ENCODE data around the gene SCGB2B2. TPM values are rescaled to one million over a fixed set of nuclear protein-coding genes. Genes with fewer than 3 reads are reported as not detected.

The SCGB2B2 gene
- total RNA-seq: not detected in 2 replicates

GRCh38 chr19:34676697-34677385, at the start of gene SCGB2B2:
Gene SCGB2B2, minus strand, starts transcription at chr19:34677159. Its CDS starts 82,596 bp downstream, at chr19:34594563.

GRCh38 chr19:34677386-34678084, 576 bp upstream of the SCGB2B2 start, which contains the start of gene ZNF302:
Gene ZNF302, plus strand, starts transcription at chr19:34677678. Its CDS starts 1,127 bp downstream, at chr19:34678805.

Other genes with a start within 250 kb of the SCGB2B2 start
- gene UBA2, start 248.8 kb downstream of the SCGB2B2 start, total RNA-seq: 44.9 and 59.3 TPM in 2 replicates
- 28.7 and 44.1 TPM in 2 replicates for gene WTIP, start 195.4 kb downstream of the SCGB2B2 start, total RNA-seq
- 13.9 and 15.3 TPM in 2 replicates for gene ZNF302, start 519 bp upstream of the SCGB2B2 start, total RNA-seq
- 11.6 and 17.8 TPM in 2 replicates for gene ZNF181, start 57.1 kb upstream of the SCGB2B2 start, total RNA-seq
- gene ZNF599, start 96.1 kb upstream of the SCGB2B2 start, total RNA-seq: 5.1 and 10.9 TPM in 2 replicates
- 0.94 and 17.9 TPM in 2 replicates for gene ZNF30, start 249.7 kb upstream of the SCGB2B2 start, total RNA-seq

All from pericardium fibroblast (primary cell).